ENCODE measurements around the gene LSS.

DNA sequence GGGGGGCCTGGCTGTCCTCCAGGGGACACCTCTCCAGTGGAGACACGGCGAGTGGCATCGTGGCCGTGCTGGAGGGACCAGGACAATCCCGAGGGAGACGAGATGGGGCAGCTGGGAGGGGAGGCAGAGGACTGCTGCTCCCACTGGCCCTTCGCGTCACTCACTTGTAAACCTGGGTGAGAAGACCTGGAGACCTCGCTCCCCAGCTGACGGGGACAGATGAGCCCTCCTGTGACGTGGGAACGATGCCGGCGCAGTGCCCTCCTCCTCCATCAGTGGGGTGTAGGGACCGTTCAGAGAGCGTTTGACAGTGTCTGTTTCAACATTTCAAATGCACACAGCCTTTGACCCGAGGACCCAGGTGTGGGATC lies 48.9 kb downstream of the LSS start:
- TF ChIP-seq, protein P1, sequence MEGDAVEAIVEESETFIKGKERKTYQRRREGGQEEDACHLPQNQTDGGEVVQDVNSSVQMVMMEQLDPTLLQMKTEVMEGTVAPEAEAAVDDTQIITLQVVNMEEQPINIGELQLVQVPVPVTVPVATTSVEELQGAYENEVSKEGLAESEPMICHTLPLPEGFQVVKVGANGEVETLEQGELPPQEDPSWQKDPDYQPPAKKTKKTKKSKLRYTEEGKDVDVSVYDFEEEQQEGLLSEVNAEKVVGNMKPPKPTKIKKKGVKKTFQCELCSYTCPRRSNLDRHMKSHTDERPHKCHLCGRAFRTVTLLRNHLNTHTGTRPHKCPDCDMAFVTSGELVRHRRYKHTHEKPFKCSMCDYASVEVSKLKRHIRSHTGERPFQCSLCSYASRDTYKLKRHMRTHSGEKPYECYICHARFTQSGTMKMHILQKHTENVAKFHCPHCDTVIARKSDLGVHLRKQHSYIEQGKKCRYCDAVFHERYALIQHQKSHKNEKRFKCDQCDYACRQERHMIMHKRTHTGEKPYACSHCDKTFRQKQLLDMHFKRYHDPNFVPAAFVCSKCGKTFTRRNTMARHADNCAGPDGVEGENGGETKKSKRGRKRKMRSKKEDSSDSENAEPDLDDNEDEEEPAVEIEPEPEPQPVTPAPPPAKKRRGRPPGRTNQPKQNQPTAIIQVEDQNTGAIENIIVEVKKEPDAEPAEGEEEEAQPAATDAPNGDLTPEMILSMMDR (optimal IDR thresholded peaks at IDR 0.05 in 1 of 3, IDR thresholded peaks at IDR 0.05 in 1 of 3, conservative IDR thresholded peaks at IDR 0.05 in 1 of 3; ENCODE audit: extremely low read depth in 1 of 3, insufficient read depth in 2 of 3, low read length in 3 of 3) = no peak
- no peak for TF ChIP-seq EZH2 (IDR thresholded peaks at IDR 0.05; ENCODE audit: low read length)
